C4-2B (cell line): ENCODE data around the gene MUC5AC.

Experiments
- ZFX ChIP-seq: fragments of 450-650 bp; IDR thresholded peaks from 2 replicates; pipeline ENCODE4 v1.6.1; 2017
- TF ChIP-seq, protein P1 (sequence below): fragments of 450-650 bp; conservative IDR thresholded peaks from 2 replicates; pipeline ENCODE4 v1.5.1; 2017; ENCODE audit warnings: mild to moderate bottlenecking

DNA sequence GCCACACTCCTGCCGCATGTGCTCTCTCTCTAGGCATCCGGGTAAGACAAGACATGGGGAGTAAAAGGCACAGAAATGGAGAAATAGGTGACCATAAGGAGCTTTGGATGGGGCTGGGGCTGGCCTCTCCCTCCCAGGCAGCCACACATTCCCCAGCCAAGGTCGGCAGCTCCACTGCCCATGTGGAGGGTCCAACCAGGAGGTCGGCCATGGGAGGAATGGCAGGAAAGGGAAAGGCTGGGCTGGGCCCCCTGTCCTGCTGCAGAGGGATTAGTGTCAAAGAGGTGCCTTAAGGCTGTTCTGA, 460 bp upstream of the MUC5AC start:
- TF ChIP-seq, protein P1, sequence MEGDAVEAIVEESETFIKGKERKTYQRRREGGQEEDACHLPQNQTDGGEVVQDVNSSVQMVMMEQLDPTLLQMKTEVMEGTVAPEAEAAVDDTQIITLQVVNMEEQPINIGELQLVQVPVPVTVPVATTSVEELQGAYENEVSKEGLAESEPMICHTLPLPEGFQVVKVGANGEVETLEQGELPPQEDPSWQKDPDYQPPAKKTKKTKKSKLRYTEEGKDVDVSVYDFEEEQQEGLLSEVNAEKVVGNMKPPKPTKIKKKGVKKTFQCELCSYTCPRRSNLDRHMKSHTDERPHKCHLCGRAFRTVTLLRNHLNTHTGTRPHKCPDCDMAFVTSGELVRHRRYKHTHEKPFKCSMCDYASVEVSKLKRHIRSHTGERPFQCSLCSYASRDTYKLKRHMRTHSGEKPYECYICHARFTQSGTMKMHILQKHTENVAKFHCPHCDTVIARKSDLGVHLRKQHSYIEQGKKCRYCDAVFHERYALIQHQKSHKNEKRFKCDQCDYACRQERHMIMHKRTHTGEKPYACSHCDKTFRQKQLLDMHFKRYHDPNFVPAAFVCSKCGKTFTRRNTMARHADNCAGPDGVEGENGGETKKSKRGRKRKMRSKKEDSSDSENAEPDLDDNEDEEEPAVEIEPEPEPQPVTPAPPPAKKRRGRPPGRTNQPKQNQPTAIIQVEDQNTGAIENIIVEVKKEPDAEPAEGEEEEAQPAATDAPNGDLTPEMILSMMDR: no peak
- no peak for TF ChIP-seq ZFX
